Neutrophil (primary cell): ENCODE measurements around the gene PHEX.

Experiments used
- H3K27ac ChIP-seq: fragments of 200-600 bp; sonication (generic); 2 replicates; pipeline ENCODE4 v1.5.1; 2016; ENCODE audit warnings: mild to moderate bottlenecking, moderate library complexity
- H3K27me3 ChIP-seq: fragments of 200-600 bp; sonication (generic); 2 replicates; pipeline ENCODE4 v1.6.0; 2016; ENCODE audit warnings: mild to moderate bottlenecking
- H3K36me3 ChIP-seq: fragments of 200-600 bp; sonication (generic); 2 replicates; pipeline ENCODE4 v1.5.1; 2017
- H3K4me1 ChIP-seq, 2 experiments: fragments of 200-600 bp in 1 of 2; sonication (generic) in 1 of 2; 1 replicate in 1 of 2; 2 replicates in 1 of 2; pipeline versions ENCODE4 v1.5.1 to v1.6.1; 2013 to 2016; ENCODE audit warnings: low read depth in 1 of 2, low read length in 1 of 2, mild to moderate bottlenecking in 1 of 2, moderate library complexity in 1 of 2; ENCODE audit not compliant: control insufficient read depth in 1 of 2, insufficient read depth in 1 of 2
- H3K4me3 ChIP-seq, 2 experiments: fragments of 200-600 bp in 1 of 2; sonication (generic) in 1 of 2; 1 replicate in 1 of 2; 2 replicates in 1 of 2; pipeline ENCODE4 v1.5.1; 2013 to 2016; ENCODE audit warnings: low read depth in 1 of 2, low read length in 1 of 2, mild to moderate bottlenecking in 1 of 2, moderate library complexity in 1 of 2
- H3K9me3 ChIP-seq: fragments of 200-600 bp; sonication (generic); 2 replicates; pipeline ENCODE4 v1.5.1; 2016
- TF ChIP-seq, protein P1 (sequence below): fragments of 200-600 bp; sonication (generic); IDR thresholded peaks from 2 replicates; pipeline ENCODE4 v1.5.1; 2016; ENCODE audit warnings: antibody characterized with exemption

PHEX gene

DNA sequence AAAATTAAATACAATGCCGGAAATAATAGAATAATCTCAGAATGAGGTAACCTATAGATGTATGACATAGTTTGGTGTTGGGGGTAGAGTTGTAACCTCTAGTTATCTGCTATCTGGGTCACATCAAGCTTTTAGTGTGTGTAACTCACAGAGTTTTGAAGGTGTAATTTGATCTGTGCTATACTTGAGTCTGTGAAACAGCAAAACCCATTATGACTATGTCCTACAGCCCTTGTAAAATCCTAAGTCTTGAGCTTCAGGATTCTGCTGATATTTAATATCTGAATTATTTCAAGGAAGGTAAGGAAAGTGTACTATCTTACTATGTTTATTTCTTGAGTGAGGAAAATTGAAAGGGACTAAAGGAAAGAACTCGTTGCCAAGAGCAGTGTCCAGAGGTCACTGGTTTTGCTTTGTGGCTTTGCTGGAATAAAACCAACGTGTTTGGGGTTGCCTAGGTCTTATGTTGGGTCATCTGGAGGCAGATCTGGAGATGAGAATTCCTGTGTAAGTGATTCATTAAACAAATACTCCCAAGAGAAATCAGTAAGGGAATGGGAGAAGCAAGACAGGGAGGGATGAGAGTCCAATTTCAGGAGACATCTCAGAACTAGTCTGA is 132.8 kb downstream of the PHEX start:
- no peaks in the 10 kb centered on the region for H3K36me3 ChIP-seq
- no peaks in the 10 kb centered on the region for H3K9me3 ChIP-seq
- H3K4me1 ChIP-seq = no peaks in the 10 kb centered on the region
- TF ChIP-seq, protein P1, sequence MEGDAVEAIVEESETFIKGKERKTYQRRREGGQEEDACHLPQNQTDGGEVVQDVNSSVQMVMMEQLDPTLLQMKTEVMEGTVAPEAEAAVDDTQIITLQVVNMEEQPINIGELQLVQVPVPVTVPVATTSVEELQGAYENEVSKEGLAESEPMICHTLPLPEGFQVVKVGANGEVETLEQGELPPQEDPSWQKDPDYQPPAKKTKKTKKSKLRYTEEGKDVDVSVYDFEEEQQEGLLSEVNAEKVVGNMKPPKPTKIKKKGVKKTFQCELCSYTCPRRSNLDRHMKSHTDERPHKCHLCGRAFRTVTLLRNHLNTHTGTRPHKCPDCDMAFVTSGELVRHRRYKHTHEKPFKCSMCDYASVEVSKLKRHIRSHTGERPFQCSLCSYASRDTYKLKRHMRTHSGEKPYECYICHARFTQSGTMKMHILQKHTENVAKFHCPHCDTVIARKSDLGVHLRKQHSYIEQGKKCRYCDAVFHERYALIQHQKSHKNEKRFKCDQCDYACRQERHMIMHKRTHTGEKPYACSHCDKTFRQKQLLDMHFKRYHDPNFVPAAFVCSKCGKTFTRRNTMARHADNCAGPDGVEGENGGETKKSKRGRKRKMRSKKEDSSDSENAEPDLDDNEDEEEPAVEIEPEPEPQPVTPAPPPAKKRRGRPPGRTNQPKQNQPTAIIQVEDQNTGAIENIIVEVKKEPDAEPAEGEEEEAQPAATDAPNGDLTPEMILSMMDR = no peak
- H3K27me3 ChIP-seq = no peaks in the 10 kb centered on the region
- no peak overlapping the region for H3K4me3 ChIP-seq
- no peak overlapping the region for H3K27ac ChIP-seq

DNA sequence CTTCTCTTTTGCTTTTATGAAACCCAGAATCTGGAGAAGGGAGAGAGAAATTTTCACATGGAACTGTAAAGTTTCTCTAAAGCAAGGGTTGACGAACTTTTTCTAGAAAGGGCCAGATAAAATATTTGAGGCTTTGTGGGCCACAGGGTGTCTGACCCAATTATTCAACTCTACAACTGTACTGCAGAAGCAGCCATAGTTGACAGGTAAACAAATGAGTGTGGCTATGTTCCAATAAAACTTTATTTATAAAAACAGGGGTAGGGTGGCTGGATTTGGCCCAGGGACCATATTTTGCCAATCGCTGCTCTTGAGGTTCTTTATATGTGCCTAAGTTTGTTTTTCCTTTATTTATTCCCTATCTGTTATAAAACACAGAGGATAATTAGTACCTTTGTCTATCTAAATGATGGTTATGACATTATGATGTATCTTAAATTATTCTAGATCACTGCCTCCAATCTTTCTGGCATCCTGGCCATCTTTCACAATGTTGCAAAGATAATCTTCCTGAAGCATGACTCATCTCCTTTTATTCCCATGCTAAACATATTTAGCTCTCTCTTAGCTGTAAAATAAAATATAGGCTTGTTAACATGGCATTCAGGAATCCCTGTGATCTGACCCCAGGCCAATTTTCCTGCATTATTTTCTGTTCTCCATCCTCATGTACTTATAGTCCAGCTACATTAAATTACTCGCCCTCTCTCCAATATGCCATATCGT is 133.8 kb downstream of the PHEX start:
- no peaks in the 10 kb centered on the region for H3K36me3 ChIP-seq
- no peaks in the 10 kb centered on the region for H3K9me3 ChIP-seq
- H3K27ac ChIP-seq = no peak overlapping the region
- H3K27me3 ChIP-seq = no peaks in the 10 kb centered on the region
- H3K4me3 ChIP-seq = no peak overlapping the region
- H3K4me1 ChIP-seq = no peaks in the 10 kb centered on the region
- TF ChIP-seq, protein P1 = no peak

DNA sequence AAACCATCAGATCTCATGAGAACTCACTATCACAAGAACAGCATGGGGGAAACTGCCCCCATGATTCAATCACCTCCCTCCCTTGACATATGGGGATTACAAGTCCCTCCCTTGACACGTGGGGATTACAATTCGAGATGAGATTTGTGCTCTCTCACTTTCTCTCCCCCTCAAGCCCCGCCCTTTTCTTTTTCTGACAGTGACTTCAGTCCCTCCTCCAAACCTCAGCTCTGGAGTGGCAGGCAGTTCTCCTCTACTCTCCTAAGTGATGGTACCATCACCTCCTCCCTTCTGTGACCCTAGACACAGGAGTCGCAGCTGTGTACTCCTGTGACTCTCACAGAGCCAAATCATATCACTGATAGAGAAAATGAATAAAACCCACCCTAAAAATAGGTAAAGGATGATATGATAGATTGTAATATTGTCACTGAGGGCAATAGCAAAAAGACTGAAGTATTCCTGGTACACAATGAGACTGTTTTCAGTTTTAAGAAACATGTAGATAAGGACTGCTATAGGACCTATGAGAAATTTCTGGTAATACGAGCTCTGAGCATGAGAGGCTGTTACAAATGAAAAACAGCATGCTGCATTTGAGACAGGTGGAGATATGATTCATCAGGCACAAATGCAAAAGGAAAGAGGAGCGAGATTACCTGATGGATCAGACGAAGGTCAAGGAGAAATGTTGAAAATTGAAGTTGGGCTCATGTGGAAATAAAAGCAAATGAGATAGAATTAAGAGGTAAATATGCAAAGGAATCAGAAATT is 139.3 kb downstream of the PHEX start:
- Histone ChIP-seq H3K27ac (no peak overlapping the region), H3K27me3 (no peaks in the 10 kb centered on the region), H3K9me3 (no peaks in the 10 kb centered on the region), H3K36me3 (no peaks in the 10 kb centered on the region), H3K4me1 (no peaks in the 10 kb centered on the region), H3K4me3 (no peak overlapping the region)
- TF ChIP-seq, protein P1 = no peak

DNA sequence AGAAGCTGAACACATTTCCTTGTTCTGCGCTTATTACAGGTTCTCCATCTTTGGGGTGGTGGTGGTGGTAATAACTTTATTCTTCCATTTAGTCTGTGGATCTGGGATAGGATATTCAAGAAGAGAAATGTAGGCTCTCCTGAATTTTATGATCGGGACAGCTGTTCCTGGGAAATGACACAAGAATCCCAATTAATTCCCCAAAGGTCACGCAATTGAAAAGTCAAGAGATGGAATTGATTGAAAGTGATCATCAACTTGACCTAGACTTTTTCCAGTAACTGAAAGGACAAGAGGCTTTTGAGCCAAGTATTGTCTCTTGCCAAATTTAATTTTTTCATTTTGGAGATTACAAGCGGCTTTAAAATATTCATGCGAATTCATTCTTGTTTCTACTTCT is 141.8 kb downstream of the PHEX start:
- Histone ChIP-seq H3K27me3 (no peaks in the 10 kb centered on the region), H3K4me1 (no peaks in the 10 kb centered on the region), H3K27ac (no peak overlapping the region), H3K9me3 (no peaks in the 10 kb centered on the region), H3K4me3 (no peak overlapping the region), H3K36me3 (no peaks in the 10 kb centered on the region)
- TF ChIP-seq, protein P1 = no peak

DNA sequence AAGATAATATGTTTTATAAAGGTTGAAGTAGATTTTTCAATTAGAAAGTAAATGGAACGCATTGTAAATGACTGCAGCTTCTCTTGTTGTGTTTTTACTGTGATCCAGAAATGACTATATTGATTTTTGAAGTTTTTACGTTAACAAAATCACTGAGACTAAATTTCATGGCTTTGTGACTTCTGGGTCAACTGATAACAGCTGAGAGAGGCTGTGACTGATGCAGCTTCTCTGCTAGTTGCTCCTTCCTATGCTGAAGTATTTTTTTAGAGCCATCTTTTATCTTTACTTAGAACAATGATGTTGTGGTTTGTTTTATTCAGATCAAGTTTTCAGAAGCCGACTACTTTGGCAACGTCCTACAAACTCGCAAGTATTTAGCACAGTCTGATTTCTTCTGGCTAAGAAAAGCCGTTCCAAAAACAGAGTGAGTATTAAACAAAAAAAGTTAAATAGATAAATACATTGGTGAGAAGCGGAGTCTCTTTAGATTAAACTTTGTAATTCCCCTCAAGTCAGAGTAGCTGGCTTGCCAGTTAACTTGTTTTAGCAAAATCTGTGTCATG is 145.9 kb downstream of the PHEX start:
- Histone ChIP-seq H3K27me3 (no peaks in the 10 kb centered on the region), H3K27ac (no peak overlapping the region), H3K36me3 (no peaks in the 10 kb centered on the region), H3K9me3 (no peaks in the 10 kb centered on the region), H3K4me3 (no peak overlapping the region), H3K4me1 (no peaks in the 10 kb centered on the region)
- TF ChIP-seq, protein P1 = no peak
